Activated CD4-positive, CD25-positive, alpha-beta regulatory T cell treated with anti-CD3 and anti-CD28 coated beads, Interleukin-2, amount 50 U/mL, for 72 hours (primary cell): ENCODE results near the gene SUCLG2.
A peak's percentile ranks its signal among the peaks of the same experiment; 100 is the strongest.

ENCODE experiments used
- DNase-seq: peaks from one replicate; pipeline ENCODE4 v3.0.0; 2021

Gene SUCLG2, protein sequence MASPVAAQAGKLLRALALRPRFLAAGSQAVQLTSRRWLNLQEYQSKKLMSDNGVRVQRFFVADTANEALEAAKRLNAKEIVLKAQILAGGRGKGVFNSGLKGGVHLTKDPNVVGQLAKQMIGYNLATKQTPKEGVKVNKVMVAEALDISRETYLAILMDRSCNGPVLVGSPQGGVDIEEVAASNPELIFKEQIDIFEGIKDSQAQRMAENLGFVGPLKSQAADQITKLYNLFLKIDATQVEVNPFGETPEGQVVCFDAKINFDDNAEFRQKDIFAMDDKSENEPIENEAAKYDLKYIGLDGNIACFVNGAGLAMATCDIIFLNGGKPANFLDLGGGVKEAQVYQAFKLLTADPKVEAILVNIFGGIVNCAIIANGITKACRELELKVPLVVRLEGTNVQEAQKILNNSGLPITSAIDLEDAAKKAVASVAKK

DNA sequence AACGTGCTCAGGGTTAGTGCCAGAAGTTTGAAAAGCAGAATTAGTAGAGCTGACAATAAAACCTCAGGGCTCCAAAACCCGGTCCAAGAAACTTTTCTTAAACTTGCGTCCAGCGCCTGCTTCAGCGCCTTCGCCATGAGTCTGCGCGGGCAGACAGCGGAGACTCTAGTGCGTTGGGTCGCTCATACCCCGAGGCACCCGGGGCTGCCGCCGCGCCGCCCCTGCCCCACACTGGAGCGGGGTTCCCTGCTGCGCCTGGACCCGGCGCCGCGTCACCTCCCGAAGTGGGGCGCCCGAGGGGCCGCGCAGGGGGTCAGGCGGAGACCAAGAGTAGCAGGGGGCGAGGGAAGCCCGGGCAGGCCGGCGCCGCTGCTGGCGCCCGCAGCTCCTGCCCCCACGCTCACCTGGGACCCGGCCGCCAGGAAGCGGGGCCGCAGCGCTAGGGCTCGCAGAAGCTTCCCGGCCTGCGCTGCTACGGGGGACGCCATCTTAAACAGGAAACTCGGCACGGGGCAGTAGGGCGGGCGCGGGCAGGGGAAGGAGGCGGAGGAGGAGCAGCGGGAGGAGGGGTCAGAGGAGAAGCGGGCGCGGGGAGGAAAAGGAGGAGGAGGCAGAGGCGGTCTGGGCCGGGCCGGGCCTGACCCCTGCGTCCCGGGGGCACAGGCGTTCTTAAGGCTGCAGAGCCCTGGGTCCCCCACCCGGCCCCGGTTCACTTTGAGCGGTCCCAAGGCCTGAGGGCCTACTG, at the start of gene SUCLG2:
Gene SUCLG2 (minus strand): TSS at position 514 of the 745 bp plus-strand sequence. CDS start 26 bp downstream, at position 488.
- DNase-seq = peak; percentile 84

DNA sequence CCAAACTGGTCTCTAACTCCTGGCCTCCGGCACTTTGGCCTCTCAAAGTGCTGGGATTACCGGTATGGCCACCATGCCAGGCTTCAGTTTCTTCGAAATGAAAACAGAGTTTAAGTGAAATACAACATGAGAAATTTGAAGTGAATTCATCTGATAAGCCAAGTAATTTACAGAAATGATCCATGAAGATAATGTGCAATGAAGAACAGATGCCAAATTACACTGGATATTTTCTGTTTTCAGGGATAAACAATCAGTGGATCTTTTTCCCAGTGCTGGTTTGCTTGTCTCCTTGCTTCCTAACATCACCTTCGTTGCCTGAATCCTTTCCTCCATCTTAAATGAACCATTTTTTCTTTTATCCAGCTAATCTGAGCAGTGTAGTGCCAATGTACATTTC, 46.2 kb upstream of the SUCLG2 start:
- DNase-seq = no peak

DNA sequence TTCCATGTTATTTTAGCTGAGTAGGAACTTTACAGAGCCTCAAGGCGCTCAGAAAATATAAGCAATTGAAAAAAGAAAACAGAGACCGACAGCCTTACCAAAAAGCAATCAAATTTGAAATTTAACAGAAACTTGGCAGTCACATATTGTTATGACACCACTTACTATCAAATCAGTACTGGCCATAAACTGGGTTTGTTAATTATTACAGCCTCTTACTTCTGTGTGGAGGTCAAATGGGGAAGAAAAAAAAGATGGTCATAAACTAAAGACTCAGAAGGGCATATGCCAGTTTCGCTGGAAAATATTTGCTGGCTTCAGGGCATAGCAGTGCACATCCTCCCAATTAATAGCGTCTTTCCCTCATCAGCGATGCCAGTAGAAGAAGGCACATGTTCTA, 45.5 kb upstream of the SUCLG2 start:
- DNase-seq = no peak

DNA sequence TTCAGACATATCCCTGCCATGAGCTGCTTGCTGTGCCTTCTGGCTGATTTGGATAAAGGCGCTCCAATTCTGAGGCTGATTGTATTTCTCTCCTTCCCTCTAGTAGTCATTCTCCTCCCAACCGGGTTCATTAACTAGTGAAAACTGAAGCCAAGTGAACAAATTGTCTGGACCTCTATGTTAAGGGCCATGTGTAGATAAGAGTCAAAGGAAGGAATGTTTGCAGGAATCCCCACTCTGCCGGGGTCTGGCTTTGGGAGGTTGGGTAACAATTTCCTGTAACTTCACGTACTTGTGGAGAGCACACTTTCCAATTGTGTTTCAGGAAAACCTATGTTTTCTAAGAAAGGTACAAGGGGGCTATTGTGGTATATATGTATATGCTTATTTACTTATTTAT, 38.2 kb upstream of the SUCLG2 start:
- no peak for DNase-seq

DNA sequence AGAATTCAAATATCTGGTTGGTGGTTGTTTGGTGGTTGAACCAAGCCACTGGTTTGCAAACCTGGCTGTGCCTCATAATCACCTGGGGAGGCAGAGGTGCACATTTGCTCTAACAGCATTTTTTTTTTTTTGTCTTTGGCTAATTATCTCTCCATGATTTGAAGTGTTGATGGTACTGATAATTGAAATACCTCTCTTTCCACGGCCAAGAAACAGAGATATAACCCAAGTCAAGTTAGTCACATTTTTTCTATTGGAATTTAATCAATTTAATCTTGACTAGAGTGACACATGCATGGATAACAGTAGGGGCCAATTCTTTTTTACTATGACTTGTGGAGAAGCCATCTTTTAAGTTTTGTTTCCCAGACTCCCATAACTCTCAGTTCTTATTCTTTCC, 37.5 kb upstream of the SUCLG2 start:
- DNase-seq = no peak

DNA sequence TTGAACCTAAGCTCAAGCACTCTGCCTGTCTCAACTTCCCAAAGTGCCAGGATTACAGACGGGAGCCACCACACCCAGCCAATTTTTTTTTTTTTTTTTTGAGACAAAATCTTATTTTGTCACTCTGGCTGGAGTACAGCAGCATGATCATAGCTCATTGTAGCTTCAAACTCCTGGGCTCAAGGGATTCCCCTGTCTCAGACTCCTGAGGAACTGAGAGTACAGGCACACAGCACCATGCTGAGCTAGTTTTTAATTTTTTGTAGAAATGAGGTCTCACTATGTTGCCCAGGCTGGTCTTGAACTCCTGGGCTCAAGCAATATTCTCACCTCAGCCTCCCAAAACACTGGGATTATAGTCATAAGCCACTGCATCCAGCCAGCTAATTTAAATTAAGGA, 36.8 kb upstream of the SUCLG2 start:
- no peak for DNase-seq

DNA sequence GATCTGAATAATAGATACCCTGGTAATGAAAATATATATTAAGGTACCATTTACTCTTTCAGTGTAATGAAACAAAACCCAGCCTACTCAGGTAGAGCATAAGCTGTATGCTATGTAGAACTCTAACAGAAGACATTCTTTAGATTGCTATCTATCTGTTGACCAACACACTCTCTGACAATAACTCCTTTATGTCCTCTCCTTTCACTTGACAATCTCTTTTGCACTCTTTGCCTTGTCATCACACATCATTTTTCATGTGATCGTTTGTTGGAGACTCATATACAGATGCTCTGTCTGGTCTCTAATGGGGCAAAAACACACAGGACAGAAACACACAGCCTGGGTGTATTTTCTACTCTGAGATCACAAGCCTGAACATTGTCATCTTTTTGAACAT, 35.4 kb upstream of the SUCLG2 start:
- no peak for DNase-seq

DNA sequence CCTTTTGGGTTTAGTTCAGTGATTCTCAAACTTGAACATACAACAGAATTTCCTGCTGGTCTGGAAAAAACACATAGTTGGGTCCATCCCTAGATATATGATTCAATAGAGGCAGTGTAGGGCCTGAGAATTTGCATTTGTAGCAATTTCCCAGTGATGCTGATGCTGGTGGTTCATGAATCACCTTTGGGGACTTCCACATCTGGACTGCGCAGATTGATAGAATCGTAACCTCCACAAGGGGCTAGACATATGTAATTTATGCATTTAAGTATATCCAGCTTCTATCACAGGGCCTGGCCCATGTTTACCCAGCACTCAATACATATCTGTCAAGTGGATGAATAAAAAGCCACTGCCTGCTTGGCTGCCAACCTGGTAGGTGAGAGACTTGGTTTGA, 33.8 kb upstream of the SUCLG2 start:
- DNase-seq = no peak

DNA sequence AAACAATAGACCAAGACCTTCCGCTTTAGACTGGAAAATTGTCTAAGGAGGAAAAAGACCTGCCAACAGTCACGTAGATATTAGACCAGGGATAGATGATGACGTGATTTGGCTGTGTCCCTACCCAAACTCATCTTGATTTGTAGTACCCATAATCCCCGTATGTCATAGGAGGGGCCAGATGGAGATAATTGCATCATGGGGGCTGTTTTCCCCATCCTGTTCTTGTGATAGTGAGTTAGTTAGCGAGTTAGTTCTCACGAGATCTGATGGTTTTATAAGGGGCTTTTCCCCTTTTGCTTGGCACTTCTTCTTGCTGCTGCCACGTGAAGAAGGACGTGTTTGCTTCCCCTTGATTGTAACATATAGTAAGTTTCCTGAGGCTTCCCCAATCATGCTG, 31.7 kb upstream of the SUCLG2 start:
- no peak for DNase-seq

DNA sequence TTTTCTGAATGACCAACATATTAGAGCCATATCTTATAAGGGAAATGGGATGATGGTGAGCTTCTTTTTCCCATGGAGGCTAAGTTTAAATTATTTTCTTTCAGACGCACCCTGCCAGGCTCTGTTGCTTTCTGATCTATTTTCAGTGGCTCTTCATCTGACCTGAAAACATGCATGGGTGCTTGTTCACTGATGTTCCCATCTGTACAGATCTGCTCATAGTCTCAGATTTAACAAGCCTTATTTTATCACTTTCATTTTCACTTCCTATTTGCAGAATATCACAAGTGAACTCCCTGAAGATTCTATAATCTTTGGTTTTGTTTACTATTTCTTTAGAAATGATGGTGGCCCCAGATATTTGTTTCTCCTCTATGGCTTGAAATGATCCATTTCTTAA, 31.1 kb upstream of the SUCLG2 start:
- DNase-seq = no peak

DNA sequence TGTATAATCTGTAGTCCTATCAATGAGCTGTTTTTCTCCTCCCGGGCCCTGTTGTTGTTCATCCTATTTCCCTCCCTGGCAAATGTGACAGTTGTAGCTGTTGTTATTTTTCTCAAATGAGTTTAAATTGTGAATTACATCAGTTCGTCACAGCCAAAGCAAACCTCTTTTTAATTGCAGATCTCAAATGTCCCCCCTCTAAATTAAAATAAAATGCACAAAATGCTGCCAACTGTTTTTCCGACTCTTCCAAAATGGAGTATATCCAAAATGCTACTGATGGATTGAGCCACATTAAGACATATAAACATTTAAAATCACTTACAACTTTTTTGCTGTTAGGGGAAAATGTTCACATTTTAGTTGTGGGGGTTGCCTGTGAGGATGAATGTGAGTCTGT, 29.8 kb upstream of the SUCLG2 start:
- no peak for DNase-seq

DNA sequence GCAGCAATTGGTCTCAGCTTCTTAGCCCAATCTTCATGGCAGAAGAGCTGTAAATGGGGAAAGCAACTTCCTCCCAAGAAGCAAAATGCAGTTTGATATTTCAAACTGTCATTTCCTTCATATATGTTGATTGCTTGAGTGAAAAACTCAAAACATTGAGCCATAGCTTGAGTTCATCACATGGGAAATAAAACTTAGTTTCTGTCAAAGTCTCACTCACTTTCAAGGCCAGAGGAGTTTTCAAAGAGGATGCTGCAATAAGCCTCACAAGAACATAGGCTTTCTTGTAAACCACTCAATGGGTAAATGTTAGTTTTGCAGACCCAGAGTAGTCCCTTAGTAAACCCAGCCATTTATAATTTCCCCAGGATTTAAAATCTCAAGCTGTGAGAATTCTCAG, 29.1 kb upstream of the SUCLG2 start:
- DNase-seq = no peak

DNA sequence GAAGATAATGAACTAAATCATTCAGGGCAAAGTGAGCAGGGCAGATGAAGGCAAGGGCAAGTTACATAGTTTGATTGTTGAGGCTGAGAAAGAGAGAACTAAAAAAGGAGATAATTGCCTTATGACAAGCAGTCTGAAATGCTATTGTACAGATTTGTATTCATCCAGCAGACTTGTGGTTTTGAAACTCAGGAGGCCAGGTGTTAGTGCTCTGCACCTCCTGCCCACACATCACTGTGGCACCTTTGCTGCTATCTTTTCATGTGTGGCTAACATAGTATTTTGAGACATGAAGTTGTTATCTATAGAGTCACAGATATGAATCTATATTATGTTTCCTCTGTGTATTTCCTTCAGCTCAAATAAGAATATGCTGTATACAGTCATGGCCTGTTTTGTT, 24.3 kb upstream of the SUCLG2 start:
- no peak for DNase-seq

DNA sequence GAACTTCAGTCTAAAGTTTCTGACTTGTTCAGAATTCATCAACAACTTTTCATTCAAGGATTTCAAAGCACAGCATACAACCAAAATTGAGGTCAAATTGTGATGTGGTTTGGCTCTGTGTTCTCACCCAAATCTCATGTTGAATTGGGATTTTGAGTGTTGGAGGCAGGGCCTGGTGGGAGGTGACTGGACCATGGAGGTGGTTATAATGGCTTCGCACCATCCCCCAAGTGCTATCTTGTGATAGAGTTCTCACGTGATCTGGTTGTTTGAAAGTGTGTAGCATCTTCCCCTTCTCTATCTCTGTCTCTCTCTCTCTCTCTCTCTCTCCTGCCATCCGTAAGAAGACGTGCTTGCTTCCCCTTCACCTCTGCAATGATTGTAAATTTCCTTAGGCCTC, 19.6 kb upstream of the SUCLG2 start:
- DNase-seq = no peak

DNA sequence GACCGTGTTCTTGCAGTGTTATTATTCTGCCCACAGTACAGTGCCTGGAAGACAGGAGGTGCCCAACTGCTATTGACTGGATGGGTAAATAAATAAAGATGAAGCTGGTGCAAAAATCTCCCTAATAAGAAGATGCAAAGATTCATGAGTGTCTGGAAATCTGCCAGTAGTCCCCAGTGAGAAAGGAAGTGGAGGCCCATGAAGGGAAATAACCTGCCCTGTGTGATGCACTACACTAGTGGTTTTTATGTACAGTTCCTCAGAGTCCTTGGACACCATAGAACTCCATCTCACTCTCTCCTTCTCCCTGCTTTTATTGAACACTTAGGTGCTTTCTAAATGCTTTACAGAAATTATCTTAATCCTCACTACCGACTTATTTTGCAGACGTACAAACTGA, 8.3 kb upstream of the SUCLG2 start:
- no peak for DNase-seq

DNA sequence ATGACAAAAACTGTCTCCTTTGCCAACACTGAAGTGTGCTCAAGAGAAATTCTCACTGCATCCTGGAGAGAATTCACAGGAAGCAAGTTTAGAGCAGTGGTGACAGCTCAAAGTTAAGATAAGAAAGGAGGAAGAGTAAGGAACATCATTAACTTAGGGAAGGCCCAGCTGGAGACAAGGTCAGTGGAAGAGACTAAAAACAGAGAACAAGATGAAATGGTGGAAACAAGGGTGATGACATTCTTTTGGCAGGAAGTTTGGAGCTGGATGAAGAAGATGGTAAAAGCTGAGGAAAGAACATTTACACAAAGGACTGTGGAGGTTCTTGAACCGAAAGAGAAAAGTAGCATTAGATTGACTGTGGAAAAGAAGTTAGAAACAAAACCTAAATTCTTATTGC, 6.7 kb upstream of the SUCLG2 start:
- no peak for DNase-seq

DNA sequence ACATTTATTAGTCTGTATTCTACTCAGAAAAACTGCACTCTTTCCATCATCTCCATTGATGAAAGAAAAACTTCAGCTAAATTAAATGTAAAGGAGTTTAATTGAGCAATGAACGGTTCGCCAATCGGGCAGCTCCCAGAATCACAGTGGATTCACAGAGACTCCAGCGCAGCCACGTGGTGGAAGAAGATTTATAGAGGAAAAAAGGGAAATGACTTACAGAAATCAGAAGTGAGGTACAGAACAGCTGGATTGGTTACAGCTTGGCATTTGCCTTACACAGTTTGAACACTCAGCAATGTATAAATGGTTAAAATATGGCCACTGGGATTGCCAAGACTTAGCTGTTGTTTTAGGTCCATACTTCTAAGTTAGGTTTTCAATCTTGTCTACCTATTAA, 2.8 kb upstream of the SUCLG2 start:
- no peak for DNase-seq

DNA sequence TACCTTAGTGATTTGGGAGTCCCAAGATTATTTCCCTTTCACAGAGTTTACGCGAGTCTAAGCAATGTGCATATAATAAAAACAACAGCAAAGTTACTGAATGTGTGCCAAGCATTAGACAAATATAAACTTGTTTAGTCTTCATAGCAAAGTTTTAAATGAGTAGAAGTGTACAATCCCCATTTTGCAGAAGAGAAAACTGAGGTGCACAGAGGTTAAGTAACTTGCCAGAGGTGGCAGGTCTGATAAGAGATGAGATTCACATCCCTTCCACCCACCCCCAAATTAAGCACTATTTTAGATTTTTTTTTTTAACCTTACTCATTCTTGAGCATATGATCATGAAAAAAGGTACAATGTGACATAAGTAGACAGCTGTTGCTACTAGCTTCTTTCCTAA, 2.2 kb upstream of the SUCLG2 start:
- no peak for DNase-seq

DNA sequence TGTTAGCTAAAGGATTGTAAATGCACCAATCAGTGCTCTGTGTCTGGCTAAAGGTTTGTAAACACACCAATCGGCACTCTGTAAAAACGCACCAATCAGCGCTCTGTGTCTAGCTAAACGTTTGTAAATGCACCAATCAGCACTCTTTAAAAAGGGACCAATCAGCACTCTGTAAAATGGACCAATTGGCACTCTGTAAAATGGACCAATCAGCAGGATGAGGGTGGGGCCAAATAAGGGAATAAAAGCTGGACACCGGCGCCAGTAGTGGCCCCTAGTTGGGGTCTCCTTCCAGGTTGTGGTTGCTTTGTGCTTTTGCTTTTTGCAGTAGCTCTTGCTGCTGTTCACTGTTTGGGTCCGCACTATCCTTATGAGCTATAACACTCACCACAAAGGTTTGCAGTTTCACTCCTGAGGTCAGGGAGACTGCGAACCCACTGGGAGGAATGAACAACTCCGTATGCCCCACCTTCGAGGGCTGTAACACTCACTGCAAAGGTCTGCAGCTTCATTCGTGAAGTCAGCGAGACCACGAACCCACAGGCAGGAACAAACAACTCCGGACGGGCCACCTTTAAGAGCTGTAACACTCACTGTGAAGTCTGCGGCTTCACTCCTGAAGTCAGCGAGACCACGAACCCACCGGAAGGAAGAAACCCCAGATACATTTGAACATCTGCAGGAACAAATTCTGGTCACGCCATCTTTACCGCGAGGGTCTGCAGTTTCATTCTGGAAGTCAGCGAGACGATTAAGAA, 1.1 kb upstream of the SUCLG2 start:
- DNase-seq = peak; percentile 67

DNA sequence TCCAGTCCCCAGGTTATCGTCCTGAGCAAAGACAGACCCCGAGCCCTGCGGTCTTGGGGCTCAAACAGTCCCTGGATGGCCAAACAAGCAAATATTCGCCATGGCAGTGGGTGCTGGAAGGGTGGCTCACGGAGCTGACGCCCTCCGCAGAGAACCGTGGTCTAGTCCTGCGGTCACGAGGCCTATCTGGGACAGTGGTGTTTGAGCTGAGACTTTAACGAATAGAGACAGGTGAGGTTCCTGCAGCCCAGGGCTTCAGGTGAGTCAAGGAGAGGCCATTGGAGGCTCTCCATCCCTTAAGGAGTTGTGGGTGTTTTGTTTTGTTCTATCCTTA, 399 bp upstream of the SUCLG2 start:
- no peak for DNase-seq

DNA sequence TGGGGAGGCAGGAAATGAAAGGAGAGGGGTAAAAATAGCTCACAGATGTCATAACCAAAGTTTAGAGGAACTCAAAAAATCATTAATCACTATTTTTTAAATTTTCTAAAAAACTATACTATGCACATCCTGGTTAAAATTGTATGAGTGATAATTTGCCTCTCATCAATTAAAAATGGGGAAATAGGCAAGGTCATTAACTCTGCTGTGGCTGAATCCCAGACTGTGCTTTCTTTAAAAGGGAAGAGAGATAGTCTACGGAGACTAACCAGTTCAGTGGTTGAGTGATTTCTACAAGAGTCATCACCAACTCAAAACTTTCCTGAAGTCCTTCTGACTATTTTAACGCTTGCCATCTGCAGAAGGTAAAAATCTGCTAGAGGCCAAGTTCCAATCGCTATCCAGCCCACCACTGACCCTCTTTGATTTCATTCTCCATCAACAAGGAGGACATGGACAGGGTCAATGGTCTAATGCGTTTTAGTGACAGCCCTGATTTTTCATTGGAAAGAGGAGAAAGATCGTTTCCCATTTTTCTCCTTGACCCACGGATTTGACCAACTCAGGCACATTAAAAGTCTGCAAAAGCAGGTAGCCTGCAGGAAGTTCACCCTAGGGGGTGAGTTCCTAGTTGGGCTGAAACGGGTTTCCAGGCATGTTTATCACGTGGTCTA, 850 bp downstream of the SUCLG2 start:
- no peak for DNase-seq

DNA sequence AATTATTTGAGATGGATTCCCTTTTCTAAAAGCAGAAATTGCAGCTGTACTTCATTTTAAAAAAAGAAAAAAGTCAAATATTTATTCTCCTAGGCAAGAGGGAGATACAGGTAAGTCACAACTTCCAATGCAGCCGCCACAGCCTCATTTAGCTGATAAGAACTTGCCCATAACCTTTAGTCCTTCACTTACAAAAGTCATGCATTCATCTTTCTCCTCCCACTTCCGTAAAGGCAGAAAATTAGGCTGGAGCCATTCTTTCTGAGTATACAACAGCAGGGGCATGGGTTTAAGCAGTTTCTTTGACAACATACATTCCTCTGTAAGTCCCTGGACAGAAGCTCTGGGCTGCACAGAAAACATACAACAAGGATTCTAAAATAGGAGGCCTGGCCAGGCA, 4.3 kb downstream of the SUCLG2 start:
- no peak for DNase-seq

DNA sequence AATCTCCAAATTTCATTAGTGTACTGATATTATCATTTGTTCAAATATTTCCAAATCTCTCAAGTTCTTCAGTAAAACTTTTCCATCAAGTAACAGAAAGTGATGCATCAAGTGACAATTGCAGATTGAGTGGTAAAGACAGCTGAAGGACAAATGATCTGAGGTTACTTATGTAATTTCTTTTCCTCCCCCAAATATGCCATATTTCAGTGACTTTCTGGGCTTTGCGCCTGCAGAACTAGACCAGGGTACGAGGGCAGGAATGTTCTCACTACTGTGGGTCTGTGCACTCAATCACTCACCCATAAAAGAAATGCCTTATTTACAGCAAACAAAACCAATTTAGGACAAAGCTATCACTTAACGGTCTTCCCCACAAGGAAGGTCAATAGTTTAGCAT, 4.7 kb downstream of the SUCLG2 start:
- DNase-seq = no peak
